Peyer's patch (tissue), 4 donors: ENCODE data around the gene MEF2A.

Experiments used
- POLR2A ChIP-seq, 2 donors: fragments of 450-650 bp; IDR thresholded peaks; one replicate each; pipeline ENCODE4 v1.5.1; 2017; ENCODE audit warnings: antibody characterized with exemption in 2 of 2, mild to moderate bottlenecking in 2 of 2, moderate library complexity in 2 of 2
- TF ChIP-seq, protein P1 (sequence below), 6 experiments: fragments of 450-650 bp in 4 of 6; fragments of 200-600 bp in 2 of 6; sonication (generic) in 1 of 6; IDR thresholded peaks; one replicate each; pipeline ENCODE4 v1.5.1; 2017 to 2019; ENCODE audit warnings: antibody characterized with exemption in 6 of 6, mild to moderate bottlenecking in 3 of 6, moderate library complexity in 1 of 6

DNA sequence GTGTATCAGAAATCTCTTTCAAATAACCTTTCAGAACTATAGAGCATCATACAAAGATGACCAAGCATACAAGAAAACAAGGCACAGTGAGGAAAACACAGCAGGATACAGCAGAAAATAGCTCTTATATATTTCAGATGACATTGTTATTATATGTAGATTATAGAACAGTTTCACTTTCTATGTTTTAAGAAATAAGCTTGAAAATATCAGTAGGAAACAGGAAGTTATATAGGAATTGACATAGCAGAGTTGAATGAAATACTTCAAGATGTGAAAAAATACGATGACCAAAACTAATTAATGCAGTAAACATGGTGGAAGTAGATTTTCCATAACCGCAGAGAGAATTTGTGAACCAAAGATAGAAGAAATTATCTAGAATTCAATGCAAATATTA, 92.2 kb downstream of the MEF2A start:
- TF ChIP-seq, protein P1, sequence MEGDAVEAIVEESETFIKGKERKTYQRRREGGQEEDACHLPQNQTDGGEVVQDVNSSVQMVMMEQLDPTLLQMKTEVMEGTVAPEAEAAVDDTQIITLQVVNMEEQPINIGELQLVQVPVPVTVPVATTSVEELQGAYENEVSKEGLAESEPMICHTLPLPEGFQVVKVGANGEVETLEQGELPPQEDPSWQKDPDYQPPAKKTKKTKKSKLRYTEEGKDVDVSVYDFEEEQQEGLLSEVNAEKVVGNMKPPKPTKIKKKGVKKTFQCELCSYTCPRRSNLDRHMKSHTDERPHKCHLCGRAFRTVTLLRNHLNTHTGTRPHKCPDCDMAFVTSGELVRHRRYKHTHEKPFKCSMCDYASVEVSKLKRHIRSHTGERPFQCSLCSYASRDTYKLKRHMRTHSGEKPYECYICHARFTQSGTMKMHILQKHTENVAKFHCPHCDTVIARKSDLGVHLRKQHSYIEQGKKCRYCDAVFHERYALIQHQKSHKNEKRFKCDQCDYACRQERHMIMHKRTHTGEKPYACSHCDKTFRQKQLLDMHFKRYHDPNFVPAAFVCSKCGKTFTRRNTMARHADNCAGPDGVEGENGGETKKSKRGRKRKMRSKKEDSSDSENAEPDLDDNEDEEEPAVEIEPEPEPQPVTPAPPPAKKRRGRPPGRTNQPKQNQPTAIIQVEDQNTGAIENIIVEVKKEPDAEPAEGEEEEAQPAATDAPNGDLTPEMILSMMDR (IDR thresholded peaks at IDR 0.05): no peak
- no peak for TF ChIP-seq POLR2A (IDR thresholded peaks at IDR 0.05)
